GM10266 (cell line): ENCODE data around the gene PPIC.

Experiments
- DNase-seq: peaks from one replicate; pipeline ENCODE4 v3.0.0; 2012; ENCODE audit errors: extremely low spot score
- TF ChIP-seq, protein P1 (sequence below): IDR thresholded peaks from 2 replicates; pipeline ENCODE4 v1.5.1; 2012; ENCODE audit warnings: mild to moderate bottlenecking, low read depth; ENCODE audit not compliant: control insufficient read depth, insufficient read depth; ENCODE audit errors: missing control alignments

PPIC gene

DNA sequence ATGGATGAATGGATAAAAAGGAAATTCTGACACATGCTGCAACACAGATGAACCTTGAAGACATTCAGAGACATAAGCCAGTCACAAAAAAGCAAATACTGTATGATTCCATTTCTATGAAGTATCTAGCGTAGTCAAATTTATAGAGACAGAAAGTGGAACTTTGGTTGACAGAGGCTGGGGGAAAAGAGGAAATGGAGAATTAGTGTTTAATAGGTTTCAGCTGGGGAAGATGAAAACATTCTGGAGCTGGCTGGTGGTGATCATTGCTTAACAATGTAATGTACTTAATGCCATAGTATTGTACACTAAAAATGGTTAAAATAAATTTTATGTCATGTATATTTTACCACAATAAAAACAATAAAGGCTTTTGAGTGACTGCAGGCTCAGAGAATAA lies 24.2 kb downstream of the PPIC start:
- DNase-seq, result no peak
- TF ChIP-seq, protein P1, sequence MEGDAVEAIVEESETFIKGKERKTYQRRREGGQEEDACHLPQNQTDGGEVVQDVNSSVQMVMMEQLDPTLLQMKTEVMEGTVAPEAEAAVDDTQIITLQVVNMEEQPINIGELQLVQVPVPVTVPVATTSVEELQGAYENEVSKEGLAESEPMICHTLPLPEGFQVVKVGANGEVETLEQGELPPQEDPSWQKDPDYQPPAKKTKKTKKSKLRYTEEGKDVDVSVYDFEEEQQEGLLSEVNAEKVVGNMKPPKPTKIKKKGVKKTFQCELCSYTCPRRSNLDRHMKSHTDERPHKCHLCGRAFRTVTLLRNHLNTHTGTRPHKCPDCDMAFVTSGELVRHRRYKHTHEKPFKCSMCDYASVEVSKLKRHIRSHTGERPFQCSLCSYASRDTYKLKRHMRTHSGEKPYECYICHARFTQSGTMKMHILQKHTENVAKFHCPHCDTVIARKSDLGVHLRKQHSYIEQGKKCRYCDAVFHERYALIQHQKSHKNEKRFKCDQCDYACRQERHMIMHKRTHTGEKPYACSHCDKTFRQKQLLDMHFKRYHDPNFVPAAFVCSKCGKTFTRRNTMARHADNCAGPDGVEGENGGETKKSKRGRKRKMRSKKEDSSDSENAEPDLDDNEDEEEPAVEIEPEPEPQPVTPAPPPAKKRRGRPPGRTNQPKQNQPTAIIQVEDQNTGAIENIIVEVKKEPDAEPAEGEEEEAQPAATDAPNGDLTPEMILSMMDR, result no peak

DNA sequence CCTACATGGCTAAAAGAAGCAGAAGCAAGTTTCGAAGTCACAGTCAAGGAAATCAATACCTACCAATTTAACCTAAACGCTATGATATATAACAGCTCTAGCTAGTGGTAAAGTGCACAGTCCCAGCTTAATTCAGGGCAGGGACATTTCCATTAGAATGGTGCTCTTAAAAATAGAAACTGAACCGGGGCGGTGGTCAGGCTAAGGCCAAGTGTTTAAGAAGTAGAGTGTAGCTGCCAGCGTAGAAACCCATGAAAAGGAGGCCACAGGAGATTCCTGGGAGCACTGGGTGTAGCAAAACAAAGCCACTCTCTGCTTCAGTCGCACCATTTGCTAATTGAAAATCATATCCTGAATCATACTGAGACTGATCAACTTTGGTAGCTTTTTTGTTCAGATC lies 28.8 kb downstream of the PPIC start:
- DNase-seq, result no peak
- TF ChIP-seq, protein P1, result no peak

DNA sequence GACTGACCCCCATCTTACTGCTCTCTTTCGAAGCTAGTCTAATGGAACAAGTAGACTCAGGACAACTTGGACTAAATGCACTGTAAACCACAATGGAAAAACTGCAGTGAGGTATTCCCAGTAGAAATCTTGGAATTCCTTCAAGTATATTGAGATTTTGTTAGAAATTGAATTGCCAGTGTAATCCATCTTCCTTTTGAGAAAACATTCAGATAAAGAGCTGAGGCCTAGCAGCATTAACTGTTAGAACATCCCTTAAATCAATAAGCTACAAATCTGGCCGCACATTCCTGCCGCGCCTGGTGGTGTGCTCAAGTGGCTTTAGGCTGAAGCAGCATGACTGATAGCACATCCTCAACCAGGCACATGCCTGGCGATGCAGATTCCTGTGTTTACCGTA lies 29.3 kb downstream of the PPIC start:
- no peak for DNase-seq
- TF ChIP-seq, protein P1, result no peak

DNA sequence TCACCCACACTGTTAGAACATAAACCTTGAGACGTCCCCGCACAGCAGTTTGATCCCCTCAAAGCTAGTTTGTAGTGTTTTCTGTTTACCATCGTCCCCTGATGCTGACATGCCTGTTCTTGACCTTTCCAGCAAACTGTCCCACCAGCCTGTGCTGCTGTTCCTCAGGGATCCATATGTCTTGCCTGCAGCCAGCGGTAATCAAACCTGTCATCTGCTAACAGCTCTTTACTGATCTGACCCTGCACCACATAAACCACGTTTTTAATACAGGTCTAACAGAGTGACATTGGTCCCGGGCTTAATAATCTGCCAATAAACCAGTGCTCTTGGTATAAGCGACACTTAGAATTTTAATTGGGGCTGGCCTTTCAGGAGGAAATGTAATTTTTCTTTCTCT lies 34.7 kb downstream of the PPIC start:
- no peak for DNase-seq
- TF ChIP-seq, protein P1, result no peak

DNA sequence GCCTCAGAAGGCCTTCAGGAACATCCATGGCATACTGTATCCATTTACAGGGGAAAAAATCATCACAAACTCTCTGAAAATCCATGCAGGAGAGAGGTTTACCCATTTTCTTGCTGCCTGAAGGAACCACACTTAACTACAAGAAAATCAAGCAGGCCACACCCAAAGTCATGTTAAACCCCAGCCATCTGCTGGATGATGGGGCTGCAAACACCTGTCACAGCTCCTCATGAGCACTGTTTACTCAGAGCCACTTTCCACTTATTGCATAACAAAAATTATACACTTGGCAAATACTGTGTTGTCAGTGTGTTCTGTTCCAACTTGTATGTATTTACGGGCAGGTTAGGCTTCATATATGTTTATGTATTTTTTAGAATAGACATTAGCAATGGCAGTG lies 35.8 kb downstream of the PPIC start:
- DNase-seq, result no peak
- TF ChIP-seq, protein P1, result no peak

DNA sequence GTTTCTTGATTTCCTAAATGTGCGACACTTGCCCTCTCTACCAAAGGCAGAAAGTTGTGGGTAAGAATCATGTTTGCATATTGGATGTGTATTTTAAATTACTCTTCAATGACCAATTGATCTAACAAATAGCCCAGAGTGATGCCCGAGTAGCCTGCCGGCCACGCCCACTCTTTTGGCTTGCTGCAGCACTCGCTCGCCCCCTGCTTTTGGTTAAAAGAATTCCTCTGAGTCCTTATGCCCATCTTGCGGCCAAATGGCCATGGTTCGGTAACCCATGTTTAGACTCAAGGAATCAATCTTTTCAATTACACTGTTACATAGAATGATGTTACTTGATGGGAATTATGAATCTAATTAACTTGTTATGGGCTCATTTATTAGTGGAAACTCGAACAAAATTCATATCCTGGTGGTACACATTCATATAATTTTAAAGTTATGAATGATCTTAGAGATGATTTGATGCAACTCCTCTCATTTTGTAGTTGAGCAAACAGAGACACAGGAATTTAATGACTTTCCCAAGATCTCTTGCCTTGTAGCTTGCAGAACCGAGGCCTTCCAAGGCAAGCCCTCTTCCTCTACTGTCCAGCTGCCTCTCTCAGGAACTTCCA lies 36.5 kb downstream of the PPIC start:
- TF ChIP-seq, protein P1, result peak; percentile 69

GRCh38 chr5:122997294-122997693 lies 39.2 kb downstream of the PPIC start:
- DNase-seq, result no peak
- TF ChIP-seq, protein P1, result no peak

More for the DNA sequence above, 36.5 kb downstream of the PPIC start:
- peak; percentile 52 for DNase-seq
